ENCODE measurements around the gene DTNBP1. TPM values are rescaled to one million over a fixed set of nuclear protein-coding genes. Genes with fewer than 3 reads are reported as not detected.
A peak's percentile ranks its signal among the peaks of the same experiment; 100 is the strongest.

The DTNBP1 gene
- total RNA-seq, 1 donor, result 2.2 TPM

GRCh38 chr6:15556711-15557110 lies 106.1 kb downstream of the DTNBP1 start:
- TF ChIP-seq CTCF (IDR thresholded peaks at IDR 0.05; ENCODE audit: insufficient read depth, low read depth, low read length), result no peak

GRCh38 chr6:15555101-15556038 lies 107.5 kb downstream of the DTNBP1 start:
- TF ChIP-seq CTCF (IDR thresholded peaks at IDR 0.05; ENCODE audit: insufficient read depth, low read depth, low read length), result no peak
- DNase-seq (ENCODE audit: low read depth), result no peak
- H3K4me3 ChIP-seq (ENCODE audit: low read depth, low read length), result no peak overlapping the region

More at GRCh38 chr6:15556711-15557110, 106.1 kb downstream of the DTNBP1 start:
- DNase-seq (ENCODE audit: low read depth), result no peak
- H3K4me3 ChIP-seq (ENCODE audit: low read depth, low read length), result no peak overlapping the region

- TF ChIP-seq CTCF (IDR thresholded peaks at IDR 0.05; ENCODE audit: insufficient read depth, low read depth, low read length), result no peak
- no peak for DNase-seq (ENCODE audit: low read depth)
- H3K4me3 ChIP-seq (ENCODE audit: low read depth, low read length), result no peak overlapping the region
Measured at GRCh38 chr6:15554728-15555100, 108.1 kb downstream of the DTNBP1 start.

GRCh38 chr6:15553736-15554294 lies 109.0 kb downstream of the DTNBP1 start:
- DNase-seq (ENCODE audit: low read depth), result no peak
- H3K4me3 ChIP-seq (ENCODE audit: low read depth, low read length), result no peak overlapping the region
- TF ChIP-seq CTCF (IDR thresholded peaks at IDR 0.05; ENCODE audit: insufficient read depth, low read depth, low read length), result no peak

GRCh38 chr6:15553031-15553430 lies 109.8 kb downstream of the DTNBP1 start:
- DNase-seq (ENCODE audit: low read depth), result no peak
- no peak for TF ChIP-seq CTCF (IDR thresholded peaks at IDR 0.05; ENCODE audit: insufficient read depth, low read depth, low read length)
- no peak overlapping the region for H3K4me3 ChIP-seq (ENCODE audit: low read depth, low read length)

GRCh38 chr6:15551798-15552197 lies 111.0 kb downstream of the DTNBP1 start:
- H3K4me3 ChIP-seq (ENCODE audit: low read depth, low read length), result no peak overlapping the region
- peak; percentile 31 for DNase-seq (ENCODE audit: low read depth)
- TF ChIP-seq CTCF (IDR thresholded peaks at IDR 0.05; ENCODE audit: insufficient read depth, low read depth, low read length), result no peak
